ENCODE results near the gene GLOD5. TPM values are rescaled to one million over a fixed set of nuclear protein-coding genes. Genes with fewer than 3 reads are reported as not detected.
A peak's percentile ranks its signal among the peaks of the same experiment; 100 is the strongest.

The GLOD5 gene
- total and polyA plus RNA-seq, 9 of the 15 experiments (the other 6 are each of a cell fraction or from before 2014, with no cell fraction given) = 0.27 to 4.4 (median 2.2) TPM

- Histone ChIP-seq H3K4me2 (ENCODE audit: insufficient read depth, low read length) (peak overlapping the region; percentile 93), H3K27ac (ENCODE audit: extremely low read depth, low read depth, low read length) (peak overlapping the region; percentile 85), H4K20me1 (replicated peaks; ENCODE audit: control insufficient read depth, insufficient read depth, low read length) (no peaks in the 10 kb centered on the region), H3K9ac (ENCODE audit: insufficient read depth in 1 of 2, low read depth in 2 of 2, low read length in 2 of 2) (peak overlapping the region; percentile 94), H3K79me2 (ENCODE audit: control insufficient read depth, insufficient read depth, low read length) (peaks cover 91% of the 10 kb centered on the region), H3K4me1 (replicated peaks in 1 of 2; ENCODE audit: control insufficient read depth in 2 of 2, insufficient read depth in 2 of 2, low read length in 2 of 2) (peaks cover 41 to 63% of the 10 kb centered on the region in 2 experiments; a peak in 4 of 5 replicates), H3K27me3 (ENCODE audit: control insufficient read depth in 2 of 2, insufficient read depth in 2 of 2, low read length in 2 of 2) (no peaks in the 10 kb centered on the region), H3K9me1 (ENCODE audit: control insufficient read depth, insufficient read depth, low read length) (no peaks in the 10 kb centered on the region), H3K4me3 (peak overlapping the region; percentile 75), H3K9me3 (replicated peaks; ENCODE audit: control insufficient read depth, insufficient read depth, low read depth, low read length) (no peaks in the 10 kb centered on the region), H2AFZ (ENCODE audit: low read depth, low read length) (no peak overlapping the region), H3K36me3 (ENCODE audit: control insufficient read depth, insufficient read depth, low read length) (peaks cover 38% of the 10 kb centered on the region; the same call in 2 of the 3 replicates)
- FAIRE-seq (no peak), DNase-seq (ENCODE audit: extremely low read depth in 1 of 4, low spot score in 3 of 4) (no peak), ATAC-seq (no peak)
- 0% methylated on average over 4 of the region's 6 CpGs for WGBS (ENCODE audit: insufficient coverage, low coverage, missing lambda C conversion rate)
- intact Hi-C loops (cut with micrococcal nuclease) (loop anchor here (5.0 kb wide), 1 partner anchor 90 kb away; the partner anchor contains the start of gene SUV39H1), in situ Hi-C loops (cut with MboI) (no loop called here)
- POLR2A ChIA-PET = interaction anchor here (0.5 to 1.5 kb wide), 2 partner anchors 14 to 88 kb away, joined by 4 to 6 read pairs; no protein-coding TSS in a partner anchor
- BruUV-seq (replicated peaks) = no TSS peak
- CTCF ChIA-PET (ENCODE audit: low intra/inter-chr PET ratio) = no interaction called here
- peak; percentile 60; the same call in 1 of the 2 replicates for TF ChIP-seq ZBTB2 (IDR thresholded peaks at IDR 0.05)
- TF ChIP-seq ZNF707 (CRISPR knock-in tag; conservative IDR thresholded peaks at IDR 0.05) = no peak
- TF ChIP-seq MIER1 (IDR thresholded peaks at IDR 0.05; ENCODE audit: low read depth) = peak; percentile 22; the same call in 1 of the 2 replicates
- TF ChIP-seq ZNF324 (CRISPR knock-in tag; IDR thresholded peaks at IDR 0.05) = no peak
- TF ChIP-seq POLR3A (IDR thresholded peaks at IDR 0.05; ENCODE audit: borderline replicate concordance, extremely low read depth, insufficient read depth, insufficient read length) = no peak
- no peak for TF ChIP-seq KDM1A (IDR thresholded peaks at IDR 0.05)
- TF ChIP-seq ZBTB26 (CRISPR knock-in tag; IDR thresholded peaks at IDR 0.05) = 0 out of 2 replicates have a peak, but pooled peaks have one; percentile 56
- TF ChIP-seq ARID1B (IDR thresholded peaks at IDR 0.05) = 0 out of 2 replicates have a peak, but pooled peaks have one; percentile 27
- no peak for TF ChIP-seq CTCFL (IDR thresholded peaks at IDR 0.05; ENCODE audit: borderline replicate concordance, insufficient read depth, low read depth, low read length, poor library complexity, severe bottlenecking)
- peak; percentile 20 for TF ChIP-seq BRD9 (IDR thresholded peaks at IDR 0.05; ENCODE audit: low read depth, partially characterized antibody)
- TF ChIP-seq SPI1 (IDR thresholded peaks at IDR 0.05; ENCODE audit: borderline replicate concordance, low read depth, low read length) = no peak
- no peak for TF ChIP-seq NFATC3 (IDR thresholded peaks at IDR 0.05)
- peak; percentile 22; the same call in 1 of the 2 replicates for TF ChIP-seq NKRF (IDR thresholded peaks at IDR 0.05; ENCODE audit: borderline replicate concordance)
Measured at GRCh38 chrX:48786825-48787504, 25.4 kb downstream of the GLOD5 start.
